ENCODE results near the gene CPNE4. TPM values are rescaled to one million over a fixed set of nuclear protein-coding genes. Genes with fewer than 3 reads are reported as not detected.

The CPNE4 gene
- total RNA-seq, 1 donor from 2014 or later: 0.10 TPM

DNA sequence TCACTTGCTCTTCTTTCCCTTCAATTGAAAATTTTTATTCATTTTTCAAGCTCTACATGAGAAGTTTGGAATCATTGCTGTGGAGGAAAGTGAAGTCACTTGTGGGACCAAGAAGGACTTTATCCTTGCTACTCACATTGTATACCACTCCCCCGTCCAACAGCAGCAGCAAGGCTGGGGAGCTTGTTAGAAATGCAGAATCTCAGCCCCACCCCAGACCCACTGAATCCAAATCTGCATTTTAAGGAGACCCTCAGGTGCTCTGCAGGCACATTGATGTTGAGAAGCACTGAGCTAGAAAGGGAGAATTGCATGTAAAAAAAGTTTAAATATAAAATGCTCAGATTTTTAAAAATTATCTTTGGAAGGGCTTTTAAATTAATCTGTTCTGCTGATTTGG, 329.7 kb downstream of the CPNE4 start:
- intact Hi-C loops (cut with micrococcal nuclease): no loop called here

DNA sequence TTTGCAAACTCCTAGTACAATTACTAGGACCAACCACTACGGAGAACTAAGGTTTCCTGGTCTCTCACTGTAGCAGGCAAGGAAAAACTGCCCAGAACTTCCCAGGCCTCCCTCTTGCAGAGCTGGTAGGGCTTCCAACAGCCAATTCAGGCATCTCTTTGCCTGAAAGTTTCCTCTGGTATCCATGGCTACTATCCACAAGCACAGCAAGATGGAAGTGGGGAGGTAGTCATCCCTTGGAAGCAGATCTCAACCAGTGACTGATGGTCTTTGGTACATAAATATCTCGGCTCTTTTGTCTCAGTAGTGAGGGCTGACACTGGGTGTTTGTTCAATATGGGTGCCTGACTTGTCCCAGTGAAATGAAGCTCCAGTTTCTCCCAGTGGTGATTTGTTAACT, 330.7 kb downstream of the CPNE4 start:
- intact Hi-C loops (cut with micrococcal nuclease): no loop called here

DNA sequence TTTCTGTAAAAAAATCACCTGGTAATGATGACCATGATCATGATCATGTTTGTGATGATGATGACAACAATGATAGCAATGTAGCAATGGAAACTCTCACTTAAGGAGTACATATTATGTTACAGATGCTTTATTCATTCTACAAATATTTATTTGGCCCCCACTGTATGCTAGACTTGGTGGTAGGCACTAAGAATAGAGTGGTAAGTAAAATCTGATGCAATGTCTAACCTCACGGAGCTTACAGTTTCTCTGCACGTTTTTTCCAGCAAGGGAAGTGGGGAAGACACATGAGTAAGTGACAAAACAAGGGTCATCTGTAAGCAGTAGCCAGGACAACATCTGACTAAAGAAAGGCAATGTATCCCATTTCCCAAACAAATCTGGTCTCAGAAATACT, 332.7 kb downstream of the CPNE4 start:
- intact Hi-C loops (cut with micrococcal nuclease): no loop called here

DNA sequence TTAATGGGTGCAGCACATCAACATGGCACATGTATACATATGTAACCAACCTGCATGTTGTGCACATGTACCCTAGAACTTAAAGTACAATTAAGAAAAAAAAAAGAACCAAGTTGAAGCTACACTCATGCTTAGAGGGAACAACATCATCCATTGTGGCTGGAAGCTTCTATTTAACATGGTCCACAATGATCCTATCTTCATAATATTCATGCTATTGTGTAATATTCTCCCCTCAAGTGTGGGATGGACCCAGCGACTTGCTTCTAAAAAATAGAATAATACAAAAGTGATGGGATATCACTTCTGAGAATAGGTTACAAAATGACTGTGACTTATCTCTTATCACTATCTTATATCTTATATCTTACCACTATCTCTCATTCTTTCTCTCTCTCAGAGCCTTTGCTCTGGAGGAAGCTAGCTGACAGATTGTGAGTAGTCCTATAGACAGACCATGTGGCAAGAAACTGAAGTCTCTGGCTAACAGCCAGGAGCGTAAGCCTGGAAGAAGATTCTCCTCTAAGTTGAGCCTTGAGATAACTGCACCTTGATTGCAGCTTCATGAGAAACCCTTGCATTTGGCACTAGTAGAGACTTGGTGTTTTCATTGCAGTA, 333.6 kb downstream of the CPNE4 start:
- intact Hi-C loops (cut with micrococcal nuclease): no loop called here

DNA sequence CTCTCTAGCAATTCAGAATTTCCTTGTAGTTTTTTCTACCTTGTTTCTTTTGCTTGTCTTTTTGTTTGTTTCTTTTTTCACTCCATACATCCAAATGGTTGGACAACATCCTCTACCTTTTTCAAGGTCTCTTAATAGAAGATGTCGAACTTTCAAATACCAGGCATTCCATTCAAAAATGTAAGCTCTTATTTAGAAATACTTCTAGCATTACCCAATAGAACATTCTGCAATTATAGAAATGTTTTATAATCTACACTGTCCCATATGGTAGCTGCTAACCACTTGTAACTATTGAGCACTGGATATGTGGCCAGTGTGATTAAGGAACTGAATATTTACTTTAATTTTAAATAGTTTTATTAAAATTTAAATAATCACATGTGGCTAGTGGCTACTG, 335.8 kb downstream of the CPNE4 start:
- intact Hi-C loops (cut with micrococcal nuclease): no loop called here

DNA sequence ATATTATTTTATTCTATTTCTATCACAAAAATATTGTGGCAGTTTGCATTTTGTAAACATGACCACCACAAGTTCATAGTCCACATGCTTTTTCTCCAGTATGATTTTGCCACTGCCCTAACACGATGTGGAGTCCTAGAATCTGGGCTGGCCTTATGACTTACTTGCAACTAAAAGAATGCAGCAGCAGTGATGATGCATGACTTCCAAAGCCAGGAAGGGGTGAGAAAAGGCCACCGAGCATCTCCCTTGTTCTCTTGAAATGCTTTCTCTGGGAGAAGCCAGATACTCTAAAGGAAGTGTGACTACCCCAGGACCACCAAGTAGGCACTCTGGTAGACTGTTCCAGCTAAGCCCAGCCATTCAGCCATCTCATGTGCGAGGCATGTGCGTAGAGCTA, 340.4 kb downstream of the CPNE4 start:
- intact Hi-C loops (cut with micrococcal nuclease): no loop called here

DNA sequence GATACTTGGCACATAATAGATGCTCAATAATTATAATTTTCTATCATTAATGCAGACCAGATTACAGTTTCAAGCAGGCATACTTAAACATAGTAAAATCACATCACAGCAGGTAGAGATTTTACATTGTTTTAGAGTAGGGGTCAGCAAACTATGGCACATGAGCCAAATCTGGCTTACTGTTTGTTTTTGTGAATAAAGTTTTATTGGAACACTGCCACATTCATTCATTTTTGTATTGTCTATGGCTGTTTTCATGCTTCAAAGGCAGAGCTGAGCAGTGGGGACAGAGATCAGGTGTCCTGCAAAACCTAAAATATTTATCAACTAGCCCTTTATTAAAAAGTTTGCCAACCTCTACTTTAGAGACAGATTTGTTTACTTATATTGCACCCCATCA, 342.5 kb downstream of the CPNE4 start:
- intact Hi-C loops (cut with micrococcal nuclease): no loop called here

DNA sequence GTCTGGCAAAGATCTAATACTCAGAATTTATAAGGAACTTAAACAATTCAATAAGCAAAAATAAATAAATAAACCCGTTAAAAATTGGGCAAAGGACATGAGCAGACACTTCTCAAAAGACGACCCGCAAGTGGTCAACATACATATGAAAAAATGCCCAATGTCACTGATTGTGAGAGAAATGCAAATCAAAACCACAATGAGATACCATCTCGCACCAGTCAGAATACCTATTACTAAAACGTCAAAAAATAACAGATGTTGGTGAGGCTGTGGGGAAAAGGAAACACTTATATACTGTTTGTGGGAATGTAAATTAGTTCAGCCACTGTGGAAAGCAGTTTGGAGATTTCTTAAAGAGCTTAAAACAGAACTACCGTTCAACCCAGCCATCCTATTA, 344.0 kb downstream of the CPNE4 start:
- intact Hi-C loops (cut with micrococcal nuclease): no loop called here

DNA sequence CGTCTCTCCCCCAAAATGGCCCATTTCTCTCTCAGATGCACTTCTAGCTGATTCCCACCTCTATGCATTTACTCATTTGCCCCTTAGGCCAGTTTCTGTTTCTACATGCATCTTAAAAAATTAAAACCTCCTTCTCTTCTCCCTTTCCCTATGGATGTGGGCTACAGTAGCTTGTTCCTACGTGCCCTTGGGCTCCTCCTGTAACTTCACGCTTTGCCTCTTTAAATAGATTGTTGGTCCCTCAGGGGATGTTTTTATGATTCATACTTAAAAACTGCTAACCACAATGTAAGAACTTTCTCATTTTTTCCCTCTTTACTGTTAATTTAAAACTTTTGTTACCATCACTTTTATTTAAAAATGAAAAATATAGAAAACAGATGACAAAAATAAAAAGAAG, 346.4 kb downstream of the CPNE4 start:
- intact Hi-C loops (cut with micrococcal nuclease): no loop called here

DNA sequence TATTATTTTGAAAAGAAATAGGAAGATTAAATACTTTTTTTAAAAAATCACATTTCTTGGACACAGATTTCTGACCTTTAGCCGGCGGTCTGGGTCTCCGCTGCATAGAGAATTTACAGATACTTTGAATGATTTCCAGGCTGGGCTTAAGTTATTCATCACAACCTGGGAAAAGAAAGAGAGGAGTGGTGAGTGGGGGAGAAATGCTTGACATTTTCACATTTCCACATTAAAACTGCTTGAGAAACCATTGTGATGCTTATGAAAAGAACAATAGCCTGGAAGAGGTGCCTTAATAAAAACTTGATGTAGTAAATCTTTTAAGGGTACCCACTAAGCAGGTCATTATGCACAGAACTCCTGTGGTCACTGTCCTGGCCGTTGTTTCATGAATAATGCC, 365.2 kb downstream of the CPNE4 start:
- intact Hi-C loops (cut with micrococcal nuclease): no loop called here

DNA sequence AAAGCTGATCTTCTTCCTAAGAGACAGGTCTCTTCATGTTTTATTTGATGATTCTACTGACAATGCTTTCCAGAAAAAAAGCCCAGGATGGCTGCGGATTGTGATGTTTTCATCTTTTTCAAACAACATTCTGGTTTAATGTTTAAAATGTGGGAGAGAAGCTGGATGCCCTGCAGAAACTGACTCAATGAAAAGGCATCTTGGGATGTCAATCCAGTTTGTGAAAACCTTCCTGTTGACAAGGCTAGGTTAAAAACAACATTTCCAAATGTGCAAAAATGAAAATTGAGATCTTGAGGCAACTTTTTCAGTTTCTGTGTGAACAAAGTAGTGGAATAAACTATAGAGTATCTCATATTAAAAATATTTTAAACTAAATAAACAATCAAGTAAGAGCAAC, 376.0 kb downstream of the CPNE4 start:
- intact Hi-C loops (cut with micrococcal nuclease): no loop called here

DNA sequence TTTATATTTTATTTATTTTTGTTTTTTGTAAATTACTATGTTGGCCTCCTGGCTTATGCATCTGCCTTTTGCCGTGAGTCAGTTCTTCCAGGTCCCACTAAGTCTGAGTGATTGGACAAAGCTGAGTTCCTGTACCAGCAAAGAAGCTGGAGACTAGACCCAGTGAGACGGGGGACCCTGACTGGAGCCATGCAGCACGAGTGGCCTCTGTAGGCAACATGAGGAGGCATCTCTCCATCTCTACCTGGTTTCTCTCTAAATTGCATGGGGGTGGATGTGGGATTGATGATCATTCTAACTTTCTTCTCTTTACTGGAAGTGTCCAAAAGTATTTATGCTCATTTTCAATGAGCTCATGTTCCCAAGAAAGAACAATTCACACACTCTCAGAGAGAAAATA, 376.7 kb downstream of the CPNE4 start:
- intact Hi-C loops (cut with micrococcal nuclease): no loop called here

DNA sequence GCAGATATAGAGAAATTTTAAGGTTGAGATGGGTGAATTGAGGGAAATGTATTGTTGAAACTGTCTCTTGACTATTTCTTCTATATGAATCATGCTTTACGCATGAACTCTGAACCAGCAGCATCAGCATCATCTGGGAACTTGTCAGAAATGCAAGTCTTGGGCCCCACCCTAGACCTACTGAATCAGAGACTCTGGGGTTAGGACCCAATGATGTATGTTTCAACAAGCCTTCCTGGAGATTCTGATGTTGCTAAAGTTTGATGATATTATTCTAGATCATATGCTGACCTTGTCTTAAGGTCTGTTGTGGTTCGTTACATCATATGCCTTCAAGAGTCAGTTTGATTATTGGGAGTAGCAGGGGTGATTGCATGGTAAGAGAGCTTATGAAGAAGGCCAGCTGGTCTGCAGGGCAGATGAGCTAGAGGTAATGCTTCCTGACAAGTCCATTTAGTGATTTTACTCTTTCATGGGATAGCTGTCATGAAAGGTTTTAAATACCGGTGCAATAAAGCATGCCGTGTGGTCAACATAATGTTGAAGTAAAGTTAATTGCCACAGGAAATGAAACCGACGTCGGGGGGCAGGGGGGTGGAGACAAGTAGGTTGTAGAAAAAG, 379.6 kb downstream of the CPNE4 start:
- intact Hi-C loops (cut with micrococcal nuclease): no loop called here

DNA sequence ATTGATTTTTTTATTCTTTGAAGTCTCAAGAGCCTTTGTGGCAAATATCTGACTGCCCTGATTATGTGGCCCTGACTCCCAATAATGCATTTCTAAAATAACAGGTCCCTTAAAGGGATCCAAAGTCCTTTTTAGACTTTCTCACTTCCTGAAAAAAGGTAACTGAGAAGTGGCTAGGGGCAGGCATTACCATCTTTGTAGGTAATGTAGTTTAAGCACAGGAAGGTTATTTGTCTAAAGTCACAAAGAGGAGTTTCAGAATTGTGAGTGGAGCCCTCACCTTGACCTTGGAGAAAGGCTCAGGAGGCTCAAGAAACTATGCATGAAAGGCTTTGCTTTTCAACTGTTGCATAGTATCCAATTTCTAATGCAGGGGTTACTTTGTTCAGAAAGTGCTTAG, 389.2 kb downstream of the CPNE4 start:
- intact Hi-C loops (cut with micrococcal nuclease): no loop called here

DNA sequence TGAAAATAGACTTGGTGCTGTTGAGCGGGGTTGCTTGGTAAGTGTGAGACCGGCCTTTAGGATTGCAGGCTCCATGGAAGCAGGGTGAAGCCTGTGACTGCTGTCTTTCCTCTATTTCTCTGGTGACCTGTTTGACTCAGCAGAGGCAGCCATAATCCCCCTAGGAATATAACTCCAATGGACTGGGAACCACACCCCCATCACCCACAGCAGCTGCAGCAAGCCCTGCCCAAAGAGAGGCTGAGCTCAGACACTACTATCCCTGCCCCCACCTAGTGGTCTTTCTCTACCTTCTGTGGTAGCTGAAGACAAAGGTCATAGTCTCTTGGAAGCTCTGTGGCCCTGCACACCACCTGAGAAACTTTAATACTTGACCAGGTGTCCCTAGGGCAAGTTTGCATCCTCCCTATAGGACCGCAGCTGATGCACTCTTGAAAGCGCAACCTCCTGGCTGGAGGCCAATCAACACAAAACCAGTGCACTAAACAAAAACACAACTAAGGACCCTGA, 398.5 kb downstream of the CPNE4 start:
- intact Hi-C loops (cut with micrococcal nuclease): no loop called here

DNA sequence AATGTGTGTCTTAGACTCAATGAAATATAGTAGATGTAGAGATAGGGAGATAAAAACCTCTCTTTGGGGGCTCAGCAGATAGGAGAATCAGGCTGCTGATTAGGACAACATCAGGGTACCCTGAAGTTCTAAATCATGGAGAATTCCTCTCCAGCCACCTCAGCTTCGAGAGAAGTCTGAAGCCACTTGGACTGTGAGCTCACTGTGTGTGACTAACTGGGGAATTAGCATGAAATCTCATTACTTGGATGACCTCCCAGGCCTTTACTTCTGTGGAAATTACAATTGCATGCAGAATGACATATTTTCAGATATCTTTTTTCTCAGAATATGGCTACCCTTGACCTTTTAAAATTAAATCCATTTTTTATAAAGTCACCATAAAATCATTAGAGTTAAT, 404.0 kb downstream of the CPNE4 start:
- intact Hi-C loops (cut with micrococcal nuclease): no loop called here

DNA sequence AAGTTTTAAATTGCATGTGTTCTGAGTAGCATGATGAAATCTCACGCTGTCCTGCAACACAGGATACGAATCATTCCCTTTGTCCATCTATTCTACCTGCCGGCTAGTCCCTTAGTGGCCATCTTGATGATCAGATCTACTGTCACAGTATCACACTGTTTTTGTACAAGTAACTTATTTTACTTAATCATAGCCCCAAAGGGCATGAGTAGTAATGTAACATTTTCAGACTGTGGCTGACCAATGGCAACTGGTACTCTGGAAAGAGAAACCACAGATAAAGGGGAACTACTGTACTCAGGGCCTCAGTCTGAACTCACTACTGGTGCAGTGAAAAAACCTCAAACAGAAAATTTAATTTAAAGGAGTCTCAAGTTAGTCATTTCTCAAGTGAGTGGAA, 404.7 kb downstream of the CPNE4 start:
- intact Hi-C loops (cut with micrococcal nuclease): no loop called here

DNA sequence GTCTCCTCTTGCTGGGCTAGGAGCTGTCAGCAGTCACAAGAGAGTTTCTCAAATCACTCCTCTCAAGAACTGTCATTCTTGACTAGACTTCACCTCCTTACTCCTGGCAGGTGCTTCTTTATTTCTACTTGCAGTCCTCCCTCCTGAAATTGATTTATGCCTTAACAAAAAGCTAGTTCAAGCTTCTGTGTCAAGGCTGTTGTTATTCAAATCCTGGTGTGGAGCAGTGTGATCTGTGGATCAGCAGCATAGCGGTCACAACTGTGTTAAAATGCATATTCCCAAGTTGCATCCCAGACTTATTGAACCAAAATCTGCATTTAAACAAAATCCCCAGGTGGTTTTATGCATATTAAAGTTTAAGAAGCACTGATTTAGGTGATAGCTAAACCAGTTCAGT, 411.4 kb downstream of the CPNE4 start:
- intact Hi-C loops (cut with micrococcal nuclease): no loop called here

DNA sequence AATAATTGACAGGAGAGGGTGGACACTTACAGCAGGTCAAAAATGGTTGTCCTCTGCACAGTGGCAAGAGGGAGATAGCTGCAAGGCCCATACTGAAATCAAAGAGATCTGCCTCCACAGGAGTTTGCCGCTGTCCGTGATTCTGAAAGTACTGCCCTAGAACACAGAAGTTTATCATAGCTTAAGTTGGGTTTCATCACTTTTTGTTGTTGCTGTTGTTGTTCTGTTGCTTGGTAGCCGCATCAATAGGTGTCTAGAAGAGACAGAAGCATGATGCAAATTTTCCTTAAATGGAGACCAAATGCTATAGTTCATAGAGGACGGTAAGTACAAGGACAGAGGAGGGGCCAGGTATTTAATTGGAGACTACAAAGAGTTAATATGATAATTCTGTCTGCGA, 412.1 kb downstream of the CPNE4 start:
- intact Hi-C loops (cut with micrococcal nuclease): no loop called here

DNA sequence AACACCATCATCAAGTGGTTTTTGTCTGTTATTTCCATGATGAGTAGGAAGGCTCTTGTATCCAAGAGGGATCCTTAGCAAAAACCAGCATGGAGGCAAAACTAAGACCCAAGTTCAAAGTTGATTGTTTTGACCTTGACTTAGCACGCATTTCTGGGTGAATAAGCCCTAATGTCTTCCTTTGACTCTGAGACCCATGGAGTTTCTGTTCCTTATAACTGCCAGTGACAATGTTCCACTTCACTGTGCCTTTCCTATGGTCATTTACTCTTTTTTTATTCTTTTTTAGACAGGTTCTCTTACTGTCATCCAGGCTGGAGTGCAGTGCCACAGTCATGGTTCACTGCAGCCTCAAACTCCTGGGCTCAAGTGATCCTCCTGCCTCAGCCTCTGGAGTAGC, 413.8 kb downstream of the CPNE4 start:
- intact Hi-C loops (cut with micrococcal nuclease): no loop called here

DNA sequence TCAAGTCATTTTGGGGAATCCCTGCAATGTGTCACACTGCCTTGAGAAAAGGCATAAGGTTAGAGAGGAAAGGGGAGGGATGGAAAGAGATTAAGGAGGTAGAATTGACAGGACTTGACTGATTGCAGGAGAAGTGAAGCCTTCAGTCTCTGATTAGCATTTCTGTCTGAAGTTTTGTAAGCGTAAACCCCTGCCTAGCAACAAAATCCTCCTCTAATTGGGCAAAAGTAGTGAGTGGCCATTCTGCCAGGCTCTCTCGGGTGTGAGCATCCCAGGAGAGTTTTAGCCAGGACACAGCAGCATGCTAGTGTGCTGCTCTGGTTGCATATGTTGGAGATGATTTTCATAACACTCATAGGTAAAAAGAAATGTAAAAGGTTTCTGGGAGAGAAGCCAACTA, 415.0 kb downstream of the CPNE4 start:
- intact Hi-C loops (cut with micrococcal nuclease): no loop called here

DNA sequence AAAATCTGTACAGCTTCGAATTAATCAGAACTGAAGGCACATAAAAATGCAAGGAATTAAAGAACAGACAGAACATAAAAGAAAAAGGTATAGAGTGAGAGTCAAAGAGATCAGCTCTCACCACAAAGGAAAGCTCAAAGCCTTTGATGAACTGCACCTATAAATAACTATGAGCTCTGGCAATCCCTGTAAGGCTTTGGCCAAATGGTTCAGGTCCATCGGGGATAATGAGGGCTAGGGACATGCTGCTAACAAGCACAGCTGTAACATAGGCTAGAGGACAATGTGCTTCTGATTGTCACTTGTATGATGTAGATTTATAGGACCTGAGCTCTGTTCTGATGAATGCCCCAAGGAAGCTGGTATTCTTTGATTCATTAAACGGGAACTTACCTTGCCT, 418.1 kb downstream of the CPNE4 start:
- intact Hi-C loops (cut with micrococcal nuclease): no loop called here

DNA sequence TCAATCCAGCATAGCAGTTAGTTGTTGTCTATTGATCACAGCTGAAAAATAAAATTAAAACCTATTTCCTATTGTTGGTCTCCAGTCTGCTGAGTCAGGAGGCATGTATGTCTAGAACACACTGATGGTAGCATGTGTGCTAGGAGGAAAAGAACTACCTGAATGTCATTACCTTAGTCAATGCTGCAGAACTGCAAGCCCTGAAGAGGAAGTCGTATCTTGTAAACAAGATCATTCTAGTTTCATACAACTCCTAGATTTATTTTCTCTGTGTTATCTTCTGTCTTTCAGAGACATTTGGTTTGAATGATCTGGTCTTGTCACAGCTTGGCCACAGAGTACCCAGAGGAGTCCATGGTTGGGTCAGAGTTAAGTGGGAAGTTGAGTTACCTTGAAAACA, 422.1 kb downstream of the CPNE4 start:
- intact Hi-C loops (cut with micrococcal nuclease): no loop called here

DNA sequence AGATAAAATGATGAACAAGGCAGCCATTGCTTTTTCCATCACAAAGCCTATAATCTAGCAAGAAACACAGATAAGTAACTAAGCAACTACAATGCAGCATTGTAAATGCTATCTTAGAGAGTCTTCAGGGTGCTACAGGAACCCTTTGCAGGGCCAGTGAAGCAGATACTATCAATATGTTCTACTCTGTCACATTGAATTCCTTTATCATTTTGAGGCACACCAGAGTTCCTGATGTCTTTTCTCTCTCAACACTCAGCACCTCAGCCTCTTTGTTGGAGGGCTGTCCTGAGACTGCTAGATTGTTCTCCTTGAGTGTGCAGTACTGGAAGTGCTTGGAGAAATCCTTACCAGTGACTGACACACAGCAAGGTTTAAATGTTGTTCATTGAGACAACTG, 424.6 kb downstream of the CPNE4 start:
- intact Hi-C loops (cut with micrococcal nuclease): no loop called here

Data from T-helper 1 cell treated with Interleukin-12 subunit alpha and Interleukin-12 subunit beta and Interleukin-4 antibody, amounts not matched to agents 30 ng/mL and 1 ng/mL, for 36 hours (primary cell).